Naive thymus-derived CD8-positive, alpha-beta T cell (primary cell): ENCODE data around the gene HOXA4. TPM values are rescaled to one million over a fixed set of nuclear protein-coding genes. Genes with fewer than 3 reads are reported as not detected.

Source experiments
- ATAC-seq, 2 donors: fragments of 150-1000 bp; cut with Tn5 transposase in 1 of 2; sonication (Bioruptor Pico), chemical (Tn5 transposase) in 1 of 2; 1 replicate in 1 of 2; 2 replicates in 1 of 2; pipeline ENCODE4 v1.10.0; 2021; ENCODE audit warnings: mild to moderate bottlenecking in 2 of 2, moderate library complexity in 2 of 2
- POLR2A ChIA-PET: fragments of 350-600 bp; sonication (Branson Sonifier 250); formaldehyde crosslinking; loops from one replicate; lab custom pipeline; 2021; ENCODE audit warnings: antibody characterized with exemption; lab: Charles Lee
- DNase-seq, 10 donors: peaks; one replicate each; pipeline versions ENCODE4 v3.0.0 to v3.0.0-alpha.2; 2020 to 2022
- H3K27ac Mint-ChIP-seq, 10 donors: one replicate each; pipeline ENCODE4 v1.8.0; 2020 to 2022; ENCODE audit warnings: mild to moderate bottlenecking in 10 of 10, mixed read lengths in 10 of 10, moderate library complexity in 4 of 10, inconsistent platforms in 1 of 10
- H3K27me3 Mint-ChIP-seq, 5 donors: one replicate each; pipeline ENCODE4 v1.8.0; 2021 to 2022; ENCODE audit warnings: mixed read lengths in 5 of 5
- H3K36me3 Mint-ChIP-seq, 3 donors: one replicate each; pipeline ENCODE4 v1.8.0; 2020 to 2022; ENCODE audit warnings: mixed read lengths in 3 of 3, mild to moderate bottlenecking in 2 of 3, inconsistent platforms in 1 of 3
- H3K4me1 Mint-ChIP-seq, 4 donors: one replicate each; pipeline ENCODE4 v1.8.0; 2021 to 2022; ENCODE audit warnings: mixed read lengths in 4 of 4
- H3K4me3 Mint-ChIP-seq, 10 donors: one replicate each; pipeline ENCODE4 v1.8.0; 2020 to 2022; ENCODE audit warnings: mild to moderate bottlenecking in 10 of 10, mixed read lengths in 10 of 10, moderate library complexity in 6 of 10, inconsistent platforms in 1 of 10
- H3K9me3 Mint-ChIP-seq, 9 donors: one replicate each; pipeline ENCODE4 v1.8.0; 2020 to 2022; ENCODE audit warnings: mixed read lengths in 9 of 9, mild to moderate bottlenecking in 3 of 9, inconsistent platforms in 1 of 9, moderate library complexity in 1 of 9
- polyA plus RNA-seq, 3 donors: library from polyadenylated mRNA; unstranded; fragments of 300-500 nt; fragmentation: Illumina TruSeq; gene quantifications; one replicate each; pipeline ENCODE4 v1.2.3, GENCODE V29; 2021
- total RNA-seq, 8 experiments: library from RNA in 2 of 8; stranded (reverse) in 2 of 8; gene quantifications; one replicate each; pipeline ENCODE4 v1.2.3 and lab custom pipeline; 2021 to 2026

HOXA4 gene
- total RNA-seq (under 1 TPM in 1 of 2 experiments, not detected in 1; 0.31 TPM), polyA plus RNA-seq (under 1 TPM in 2 of 3 donors, not detected in 1; 0.22 to 0.38 TPM), total RNA-seq (lab: John Stamatoyannopoulos, UW) (0 to 0.15 (median 0) reads per million in 6 experiments)

- Mint-ChIP-seq H3K27ac (peak within 1 kb of the TSS in 7 of 10 donors; percentile 10 to 86 (median 75)), H3K4me1 (peaks cover 0 to 17% (median 9%) of the 10 kb centered on the region in 4 donors), H3K9me3 (no peaks in the 10 kb centered on the region), H3K27me3 (peaks cover 18 to 67% (median 34%) of the 10 kb centered on the region in 5 donors), H3K36me3 (no peaks in the 10 kb centered on the region), H3K4me3 (peak within 1 kb of the TSS; percentile 42 to 87 (median 69))
- ATAC-seq: peak; percentile 93 to 95
- peak; percentile 68 to 87 (median 78) for DNase-seq
- POLR2A ChIA-PET: interaction anchor here (0.8 kb wide), 1 partner anchor 35 kb away, joined by 3 read pairs; the partner anchor contains the start of gene HOXA1
Measured at GRCh38 chr7:27130540-27131389, at the start of gene HOXA4. HOXA4 (minus strand) TSS chr7:27130757; CDS start chr7:27130733, 24 bp downstream.

DNA sequence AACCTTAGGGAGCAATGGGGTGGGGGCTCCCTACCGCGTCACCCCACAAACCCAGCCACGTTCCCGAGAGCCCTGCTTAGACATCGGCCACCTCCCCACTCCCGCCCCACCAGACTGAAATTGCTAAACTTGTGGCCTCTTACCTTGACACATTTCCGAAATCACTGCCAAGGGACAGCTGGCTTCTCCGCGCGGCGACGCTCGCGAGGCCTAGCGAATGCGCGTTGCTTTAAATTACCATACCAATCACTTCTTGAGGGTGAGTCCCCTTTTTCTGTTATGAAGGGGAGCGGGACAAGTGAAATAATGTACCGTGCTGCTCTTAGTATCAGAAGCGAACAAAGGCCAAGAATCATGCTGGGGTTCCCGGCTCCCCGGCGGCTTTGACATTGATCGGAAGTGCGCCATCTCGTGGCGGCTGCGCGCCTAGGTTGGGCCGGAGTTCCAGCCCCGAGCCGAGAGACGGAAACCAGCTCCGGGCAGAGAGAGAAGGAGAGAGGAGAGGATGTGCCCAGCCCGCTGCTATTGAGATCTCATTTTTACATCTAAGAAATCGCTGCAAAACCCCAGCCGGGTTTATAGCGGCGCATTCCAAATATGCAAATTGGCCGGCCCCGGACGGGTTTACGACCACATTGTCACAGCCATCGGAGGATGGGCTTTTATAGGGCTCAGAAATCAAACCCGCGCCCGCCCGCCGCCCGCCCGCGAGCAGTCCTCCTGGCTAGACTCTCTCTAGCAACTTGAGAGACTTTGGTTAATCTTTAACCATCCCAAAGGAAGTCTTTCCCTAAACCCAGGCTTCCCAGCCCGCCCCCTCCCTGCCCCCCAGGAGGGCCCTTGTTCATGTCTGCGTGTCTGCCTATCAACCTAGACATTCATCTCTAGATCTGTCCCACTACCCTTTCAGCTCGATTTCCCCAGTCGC lies 49.2 kb upstream of the HOXA4 start:
- peak overlapping the region in 9 of 10 donors; percentile 18 to 88 (median 70) for H3K4me3 Mint-ChIP-seq
- peaks cover 41 to 96% (median 65%) of the 10 kb centered on the region in 5 donors for H3K27me3 Mint-ChIP-seq
- H3K36me3 Mint-ChIP-seq: peaks cover 0 to 4% (median 1%) of the 10 kb centered on the region in 3 donors
- peak overlapping the region in 1 of 10 donors; percentile 87 for H3K27ac Mint-ChIP-seq
- no peaks in the 10 kb centered on the region for H3K9me3 Mint-ChIP-seq
- peak; percentile 76 to 80 for ATAC-seq
- DNase-seq: peak in 8 of 10 donors; percentile 40 to 75 (median 59)
- H3K4me1 Mint-ChIP-seq: peaks cover 10 to 24% (median 19%) of the 10 kb centered on the region in 4 donors
- POLR2A ChIA-PET: interaction anchor here (0.8 kb wide), 1 partner anchor 8 kb away, joined by 3 read pairs; no protein-coding TSS in a partner anchor

GRCh38 chr7:27179030-27179429 lies 48.5 kb upstream of the HOXA4 start:
- POLR2A ChIA-PET: interaction anchor here (0.8 kb wide), 1 partner anchor 9 kb away, joined by 3 read pairs; no protein-coding TSS in a partner anchor
- H3K4me1 Mint-ChIP-seq: peaks cover 7 to 21% (median 15%) of the 10 kb centered on the region in 4 donors
- no peaks in the 10 kb centered on the region for H3K9me3 Mint-ChIP-seq
- ATAC-seq (no peak), DNase-seq (peak in 1 of 10 donors; percentile 6)
- H3K4me3 Mint-ChIP-seq: peak overlapping the region in 3 of 10 donors; percentile 8 to 72 (median 72)
- no peak overlapping the region for H3K27ac Mint-ChIP-seq
- peaks cover 0 to 4% (median 1%) of the 10 kb centered on the region in 3 donors for H3K36me3 Mint-ChIP-seq
- H3K27me3 Mint-ChIP-seq: peaks cover 38 to 95% (median 65%) of the 10 kb centered on the region in 5 donors

- Mint-ChIP-seq H3K27ac (no peak overlapping the region), H3K4me3 (no peak overlapping the region), H3K9me3 (no peaks in the 10 kb centered on the region), H3K36me3 (peaks cover 0 to 4% (median 1%) of the 10 kb centered on the region in 3 donors), H3K4me1 (peaks cover 7 to 15% (median 12%) of the 10 kb centered on the region in 4 donors), H3K27me3 (peaks cover 38 to 88% (median 61%) of the 10 kb centered on the region in 5 donors)
- no peak for ATAC-seq
- no peak for DNase-seq
- POLR2A ChIA-PET: no interaction called here
Measured at GRCh38 chr7:27178366-27178765, 47.8 kb upstream of the HOXA4 start.

DNA sequence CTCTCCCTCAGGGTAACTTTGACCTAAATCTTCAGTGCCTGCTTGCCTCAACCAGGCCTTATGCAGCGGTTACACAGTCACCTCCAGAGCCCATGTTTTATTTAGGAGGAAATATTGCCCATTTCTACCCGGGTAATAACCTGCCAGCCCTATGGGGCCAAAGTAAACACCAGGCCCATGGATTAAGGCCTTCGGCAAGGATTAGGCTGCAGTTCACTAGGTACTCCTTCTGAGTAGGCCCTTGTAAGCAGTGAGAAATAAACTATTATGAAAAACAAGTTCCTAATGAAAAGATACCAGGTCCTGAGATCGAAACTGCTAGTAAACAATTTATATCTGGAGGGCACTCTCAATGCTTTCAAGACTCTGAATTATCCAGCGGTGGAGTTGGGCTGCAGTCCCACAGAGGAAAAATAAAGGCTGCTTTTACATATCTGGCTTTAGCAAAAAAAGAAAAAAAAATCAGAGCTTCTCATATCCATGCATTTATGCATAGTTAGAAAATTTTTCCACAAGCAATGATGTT lies 47.3 kb upstream of the HOXA4 start:
- Mint-ChIP-seq H3K36me3 (peaks cover 0 to 4% (median 1%) of the 10 kb centered on the region in 3 donors), H3K27ac (no peak overlapping the region), H3K9me3 (no peaks in the 10 kb centered on the region), H3K4me3 (no peak overlapping the region), H3K4me1 (peaks cover 7 to 15% (median 12%) of the 10 kb centered on the region in 4 donors), H3K27me3 (peaks cover 38 to 83% (median 58%) of the 10 kb centered on the region in 5 donors)
- POLR2A ChIA-PET: no interaction called here
- no peak for DNase-seq
- ATAC-seq: no peak

GRCh38 chr7:27176962-27177794 lies 46.6 kb upstream of the HOXA4 start:
- peaks cover 8 to 17% (median 15%) of the 10 kb centered on the region in 4 donors for H3K4me1 Mint-ChIP-seq
- peaks cover 0 to 7% (median 1%) of the 10 kb centered on the region in 3 donors for H3K36me3 Mint-ChIP-seq
- no peak for ATAC-seq
- no peak overlapping the region for H3K4me3 Mint-ChIP-seq
- POLR2A ChIA-PET: no interaction called here
- peaks cover 38 to 83% (median 57%) of the 10 kb centered on the region in 5 donors for H3K27me3 Mint-ChIP-seq
- no peaks in the 10 kb centered on the region for H3K9me3 Mint-ChIP-seq
- no peak overlapping the region for H3K27ac Mint-ChIP-seq
- DNase-seq: peak in 2 of 10 donors; percentile 1 to 12

- DNase-seq (peak in 1 of 10 donors; percentile 8), ATAC-seq (no peak)
- Mint-ChIP-seq H3K36me3 (peaks cover 1 to 11% (median 3%) of the 10 kb centered on the region in 3 donors), H3K9me3 (peaks cover 0 to 3% (median 0%) of the 10 kb centered on the region in 9 donors), H3K27me3 (peaks cover 43 to 87% (median 61%) of the 10 kb centered on the region in 5 donors), H3K4me3 (no peak overlapping the region), H3K4me1 (peaks cover 13 to 24% (median 22%) of the 10 kb centered on the region in 4 donors), H3K27ac (no peak overlapping the region)
- POLR2A ChIA-PET: no interaction called here
Measured at GRCh38 chr7:27176524-27176845, 45.9 kb upstream of the HOXA4 start.

GRCh38 chr7:27175626-27176523 lies 45.3 kb upstream of the HOXA4 start:
- DNase-seq (peak in 1 of 10 donors; percentile 2), ATAC-seq (no peak)
- POLR2A ChIA-PET: interaction anchor here (2.5 kb wide), 1 partner anchor 9 kb away, joined by 12 read pairs; the partner anchor contains the start of gene HOXA11
- Mint-ChIP-seq H3K4me3 (no peak overlapping the region), H3K9me3 (peaks cover 0 to 3% (median 0%) of the 10 kb centered on the region in 9 donors), H3K4me1 (peaks cover 13 to 27% (median 24%) of the 10 kb centered on the region in 4 donors), H3K27ac (no peak overlapping the region), H3K27me3 (peaks cover 46 to 87% (median 64%) of the 10 kb centered on the region in 5 donors), H3K36me3 (peaks cover 1 to 11% (median 3%) of the 10 kb centered on the region in 3 donors)

DNA sequence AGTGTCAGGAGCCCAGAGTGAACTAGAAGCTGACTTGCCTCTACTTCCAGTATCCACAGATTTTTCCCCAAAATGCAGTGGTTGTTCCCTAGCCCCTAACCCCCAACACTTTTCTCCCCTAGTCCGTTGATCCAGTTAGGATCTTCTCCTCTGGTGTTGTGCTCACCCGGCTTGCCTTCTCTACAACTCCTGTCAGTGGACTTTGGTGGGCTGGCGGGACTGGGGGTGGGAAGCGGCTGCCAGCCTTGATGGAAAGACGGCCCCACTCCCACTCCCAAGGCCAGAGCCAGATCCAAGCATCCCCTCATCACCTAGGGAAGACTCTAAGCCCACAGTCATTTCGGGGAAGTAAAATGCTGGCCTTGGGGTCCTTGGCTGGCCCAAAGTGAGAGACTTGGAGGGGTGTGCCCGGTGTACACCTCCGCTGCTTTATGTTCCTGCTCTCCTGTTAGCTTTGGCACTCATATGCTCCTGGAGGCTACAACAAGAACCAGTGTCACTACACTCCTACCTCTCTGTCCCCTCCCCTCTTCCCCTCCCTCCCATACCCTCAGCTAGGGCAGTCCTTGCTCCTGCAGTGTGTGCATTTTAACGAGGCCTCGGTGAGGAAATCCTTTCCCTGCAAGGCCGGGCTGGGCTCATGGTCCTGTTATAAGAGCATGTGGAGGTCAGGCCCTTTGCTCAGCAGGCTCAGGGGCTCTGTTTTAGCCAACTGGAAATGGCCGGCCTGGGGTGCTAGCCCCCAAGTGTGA lies 44.5 kb upstream of the HOXA4 start:
- DNase-seq (peak in 1 of 10 donors; percentile 15), ATAC-seq (no peak)
- Mint-ChIP-seq H3K4me3 (peak overlapping the region in 9 of 10 donors; percentile 43 to 77 (median 64)), H3K27me3 (peaks cover 45 to 87% (median 67%) of the 10 kb centered on the region in 5 donors), H3K27ac (peak overlapping the region in 1 of 10 donors; percentile 44), H3K9me3 (peaks cover 0 to 4% (median 0%) of the 10 kb centered on the region in 9 donors), H3K4me1 (peaks cover 11 to 31% (median 26%) of the 10 kb centered on the region in 4 donors), H3K36me3 (peaks cover 1 to 11% (median 3%) of the 10 kb centered on the region in 3 donors)
- POLR2A ChIA-PET: interaction anchor here (2.5 kb wide), 1 partner anchor 10 kb away, joined by 12 read pairs; the partner anchor contains the start of gene HOXA11
